HL-60/S4 treated with phorbol 12-myristate 13-acetate at 8.2 ng/mL for 4 days and 3 days (cell line): Measurements from ENCODE around the gene TERT.
"Not testable (repeated sequence)": the region's sequence is repeated elsewhere in the genome, so short reads cannot be mapped to it uniquely, and the experiment has no call there.

Experiments
- in situ Hi-C: fragments of 300-500 bp; cut with MboI; formaldehyde crosslinking; loops from 2 replicates; pipeline ENCODE4 v1.15.0; 2022; ENCODE audit warnings: low sequenced_read_pairs

The TERT gene

GRCh38 chr5:1243487-1244130 lies 51.3 kb downstream of the TERT start:
- in situ Hi-C loops = no loop called here

- in situ Hi-C loops = no loop called here
These were observed 52.0 kb downstream of the TERT start for GRCh38 chr5:1242733-1243486.

- in situ Hi-C loops = no loop called here
These were observed 53.3 kb downstream of the TERT start for GRCh38 chr5:1241509-1242080.

GRCh38 chr5:1240496-1241260 lies 54.2 kb downstream of the TERT start:
- in situ Hi-C loops = no loop called here

- in situ Hi-C loops = no loop called here
These were observed 55.2 kb downstream of the TERT start for GRCh38 chr5:1239505-1240251.

- in situ Hi-C loops = no loop called here
These were observed 59.0 kb downstream of the TERT start for GRCh38 chr5:1235838-1236237.

- in situ Hi-C loops = no loop called here
These were observed 59.5 kb downstream of the TERT start for GRCh38 chr5:1235379-1235778.

GRCh38 chr5:1232780-1233179 lies 62.1 kb downstream of the TERT start:
- in situ Hi-C loops = no loop called here

- in situ Hi-C loops = no loop called here
These were observed 63.4 kb downstream of the TERT start for GRCh38 chr5:1231354-1231905.

- in situ Hi-C loops = no loop called here
These were observed 64.3 kb downstream of the TERT start for GRCh38 chr5:1230551-1230950.

- in situ Hi-C loops = no loop called here
These were observed 65.0 kb downstream of the TERT start for GRCh38 chr5:1229822-1230221.

- in situ Hi-C loops = not testable (repeated sequence)
These were observed 65.8 kb downstream of the TERT start for GRCh38 chr5:1229023-1229422.

- in situ Hi-C loops = no loop called here
These were observed 66.7 kb downstream of the TERT start for GRCh38 chr5:1228120-1228519.

- in situ Hi-C loops = no loop called here
These were observed 67.2 kb downstream of the TERT start for GRCh38 chr5:1227667-1228066.

- in situ Hi-C loops = no loop called here
These were observed 67.9 kb downstream of the TERT start for GRCh38 chr5:1226839-1227581.

GRCh38 chr5:1226231-1226630 lies 68.6 kb downstream of the TERT start:
- in situ Hi-C loops = no loop called here

- in situ Hi-C loops = no loop called here
These were observed 69.8 kb downstream of the TERT start, which contains the start of gene SLC6A18 for GRCh38 chr5:1225081-1225480. Gene SLC6A18 (plus strand): TSS chr5:1225381. CDS start chr5:1225478, 97 bp downstream.

- in situ Hi-C loops = no loop called here
These were observed 70.2 kb downstream of the TERT start for GRCh38 chr5:1224631-1225030.

GRCh38 chr5:1223278-1223670 lies 71.6 kb downstream of the TERT start:
- in situ Hi-C loops = no loop called here
